Spleen (tissue), 11 donors: ENCODE results near the gene ORMDL3. TPM values are rescaled to one million over a fixed set of nuclear protein-coding genes. Genes with fewer than 3 reads are reported as not detected.
"Not testable (repeated sequence)": the region's sequence is repeated elsewhere in the genome, so short reads cannot be mapped to it uniquely, and the experiment has no call there.

ENCODE experiments used
- DNase-seq: peaks from one replicate; pipeline ENCODE4 v3.0.0-alpha.2; 2020
- H3K27ac ChIP-seq, 8 donors: fragments of 200-600 bp; sonication (generic) in 7 of 8; 1 replicate in 4 of 8; 2 replicates in 4 of 8; pipeline versions ENCODE4 v1.5.0 to v1.8.0; 2016 to 2021; ENCODE audit warnings: inconsistent platforms in 4 of 8, mild to moderate bottlenecking in 4 of 8, moderate library complexity in 1 of 8
- H3K27me3 ChIP-seq, 7 donors: fragments of 200-600 bp; sonication (generic) in 6 of 7; replicated peaks in 1 of 7; 1 replicate in 4 of 7; 2 replicates in 3 of 7; pipeline versions ENCODE4 v1.5.0 to v1.8.0; 2016 to 2021; ENCODE audit warnings: inconsistent platforms in 3 of 7, mild to moderate bottlenecking in 1 of 7
- H3K36me3 ChIP-seq, 6 donors: fragments of 200-600 bp; sonication (generic) in 5 of 6; 1 replicate in 4 of 6; 2 replicates in 2 of 6; pipeline versions ENCODE4 v1.5.0 to v1.8.0; 2016 to 2021; ENCODE audit warnings: inconsistent platforms in 2 of 6
- H3K4me1 ChIP-seq, 6 donors: fragments of 200-600 bp; sonication (generic) in 5 of 6; 1 replicate in 3 of 6; 2 replicates in 3 of 6; pipeline versions ENCODE4 v1.5.0 to v1.8.0; 2016 to 2021; ENCODE audit warnings: inconsistent platforms in 3 of 6
- H3K4me3 ChIP-seq, 8 donors: fragments of 200-600 bp; sonication (generic) in 7 of 8; 1 replicate in 4 of 8; 2 replicates in 4 of 8; pipeline versions ENCODE4 v1.5.0 to v1.8.0; 2016 to 2021; ENCODE audit warnings: inconsistent platforms in 4 of 8, mild to moderate bottlenecking in 4 of 8, moderate library complexity in 2 of 8
- H3K9me3 ChIP-seq, 8 donors: fragments of 200-600 bp; sonication (generic) in 7 of 8; 1 replicate in 4 of 8; 2 replicates in 4 of 8; pipeline versions ENCODE4 v1.5.0 to v1.8.0; 2016 to 2021; ENCODE audit warnings: inconsistent platforms in 4 of 8
- POLR2A ChIP-seq, 3 donors: fragments of 450-650 bp; IDR thresholded peaks; one replicate each; pipeline ENCODE4 v1.5.1; 2017; ENCODE audit warnings: antibody characterized with exemption in 3 of 3, mild to moderate bottlenecking in 1 of 3
- POLR2AphosphoS5 ChIP-seq, 3 donors: sonication (generic); formaldehyde crosslinking; IDR thresholded peaks; one replicate each; pipeline ENCODE4 v1.5.1; 2017; ENCODE audit warnings: antibody characterized with exemption in 3 of 3
- WGBS, 5 donors: extraction: QIAGEN DNeasy Blood & Tissue Kit in 3 of 5; methylation state at CpG; one replicate each; pipeline versions ENCODE4 v1.1.5 to v1.1.7; 2013 to 2018; 5-methylcytosine and 5-hydroxymethylcytosine counted together
- intact Hi-C: fragments of 100-400 bp; cut with DNase I; formaldehyde crosslinking; loops from one replicate; pipeline ENCODE4 v1.15.0; 2023; ENCODE audit warnings: low total_unique reads
- polyA plus RNA-seq, 3 donors: library from polyadenylated mRNA; stranded (reverse); fragments of 200-250 nt; gene quantifications; one replicate each; pipeline ENCODE4 v1.2.1, GENCODE V29; 2013
- total RNA-seq, 7 donors: library from RNA; depleted of rRNA in 3 of 7; stranded (reverse); fragments of >200 nt in 3 of 7; fragmentation: NEBNext Ultra II Directional in 4 of 7; extraction: Animal tissue kit (Norgen Biotek cat#: 25700) in 4 of 7; gene quantifications; one replicate each; pipeline versions ENCODE4 v1.1.0 to v1.2.1, GENCODE V29; 2016 to 2021
- TF ChIP-seq, protein P1 (sequence below), 11 experiments: fragments of 200-600 bp in 7 of 11; fragments of 450-650 bp in 4 of 11; sonication (generic) in 4 of 11; IDR thresholded peaks in 8 of 11; conservative IDR thresholded peaks in 3 of 11; 1 replicate in 7 of 11; 2 replicates in 4 of 11; pipeline versions ENCODE4 v1.4.0 to v1.8.0; 2016 to 2021; ENCODE audit warnings: antibody characterized with exemption in 11 of 11, inconsistent platforms in 4 of 11, mild to moderate bottlenecking in 1 of 11
- donor health status: healthy with polysubstance abuse.
- donor health status: DM: no; HTN: no; CAD: no; lungs with moderate emphysema.
- donor health status: DM: no; HTN: no; CAD: no.
- donor health status: Bipolar disorder and iron deficiency.
- donor health status: healthy.
- donor health status: DM: no; HTN: no; CAD: no.
- donor health status: DM: yes; HTN: yes; CAD: no.

Gene ORMDL3
- total and polyA plus RNA-seq, 10 donors: 34.7 to 77.6 (median 51.7) TPM

DNA sequence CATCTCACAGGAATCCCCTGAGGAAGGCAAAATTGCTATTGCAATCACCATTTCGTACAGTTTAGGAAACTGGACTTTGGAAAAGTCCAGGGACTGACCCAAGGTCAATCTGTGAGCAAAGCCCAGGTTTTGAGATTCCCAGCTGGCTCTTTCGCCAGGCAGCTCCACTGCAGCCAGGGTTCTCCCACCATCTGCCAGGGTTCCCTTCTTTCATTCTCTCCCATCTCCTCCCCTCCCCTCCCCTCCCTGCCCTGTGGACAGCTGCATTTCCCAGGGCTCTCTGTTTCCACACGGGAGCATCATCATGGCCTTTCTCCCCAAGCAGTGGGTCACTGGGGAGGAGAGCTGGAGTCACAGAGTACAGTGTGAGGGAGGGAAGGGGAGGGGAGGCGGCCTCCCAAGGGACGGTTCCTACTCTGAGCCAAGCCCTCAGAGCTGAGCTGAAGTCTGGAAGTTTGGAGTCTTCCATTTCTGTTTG lies 23.5 kb upstream of the ORMDL3 start:
- TF ChIP-seq POLR2AphosphoS5 (IDR thresholded peaks at IDR 0.05): no peak
- TF ChIP-seq, protein P1, sequence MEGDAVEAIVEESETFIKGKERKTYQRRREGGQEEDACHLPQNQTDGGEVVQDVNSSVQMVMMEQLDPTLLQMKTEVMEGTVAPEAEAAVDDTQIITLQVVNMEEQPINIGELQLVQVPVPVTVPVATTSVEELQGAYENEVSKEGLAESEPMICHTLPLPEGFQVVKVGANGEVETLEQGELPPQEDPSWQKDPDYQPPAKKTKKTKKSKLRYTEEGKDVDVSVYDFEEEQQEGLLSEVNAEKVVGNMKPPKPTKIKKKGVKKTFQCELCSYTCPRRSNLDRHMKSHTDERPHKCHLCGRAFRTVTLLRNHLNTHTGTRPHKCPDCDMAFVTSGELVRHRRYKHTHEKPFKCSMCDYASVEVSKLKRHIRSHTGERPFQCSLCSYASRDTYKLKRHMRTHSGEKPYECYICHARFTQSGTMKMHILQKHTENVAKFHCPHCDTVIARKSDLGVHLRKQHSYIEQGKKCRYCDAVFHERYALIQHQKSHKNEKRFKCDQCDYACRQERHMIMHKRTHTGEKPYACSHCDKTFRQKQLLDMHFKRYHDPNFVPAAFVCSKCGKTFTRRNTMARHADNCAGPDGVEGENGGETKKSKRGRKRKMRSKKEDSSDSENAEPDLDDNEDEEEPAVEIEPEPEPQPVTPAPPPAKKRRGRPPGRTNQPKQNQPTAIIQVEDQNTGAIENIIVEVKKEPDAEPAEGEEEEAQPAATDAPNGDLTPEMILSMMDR (IDR thresholded peaks at IDR 0.05 in 8 of 11, conservative IDR thresholded peaks at IDR 0.05 in 3 of 11): no peak
- TF ChIP-seq POLR2A (IDR thresholded peaks at IDR 0.05): no peak
- intact Hi-C loops: no loop called here
- WGBS, 5 donors: 69 to 74% (median 71%) methylated on average over 5 of the region's 5 CpGs
- no peak overlapping the region for H3K4me3 ChIP-seq
- no peak overlapping the region for H3K27ac ChIP-seq
- H3K4me1 ChIP-seq: peaks cover 0 to 26% (median 12%) of the 10 kb centered on the region in 6 donors
- H3K36me3 ChIP-seq: no peaks in the 10 kb centered on the region
- H3K27me3 ChIP-seq: no peaks in the 10 kb centered on the region
- H3K9me3 ChIP-seq: no peaks in the 10 kb centered on the region
- no peak for DNase-seq

DNA sequence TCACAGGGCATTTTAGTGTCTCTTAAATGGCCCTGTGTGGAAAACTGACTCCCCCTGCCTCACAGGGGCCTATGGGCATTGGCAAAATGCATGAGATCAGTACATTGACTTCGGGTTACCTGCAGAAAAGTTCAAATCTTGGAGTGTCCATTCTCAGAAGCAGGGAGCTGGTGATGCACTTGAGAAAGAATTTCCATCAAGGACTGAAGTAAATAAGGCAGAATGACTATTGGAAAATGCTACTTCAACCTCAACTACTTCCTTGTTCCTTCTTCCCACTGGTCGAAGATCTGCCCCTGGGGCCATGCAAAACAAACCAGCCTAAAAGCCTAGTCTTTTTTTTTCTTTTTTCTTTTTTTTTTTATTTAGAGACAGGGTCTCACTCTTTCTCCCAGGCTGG lies 21.6 kb upstream of the ORMDL3 start:
- peak overlapping the region in 1 of 8 donors; percentile 38 for H3K27ac ChIP-seq
- peaks cover 0 to 26% (median 12%) of the 10 kb centered on the region in 6 donors for H3K4me1 ChIP-seq
- DNase-seq: no peak
- TF ChIP-seq POLR2AphosphoS5 (IDR thresholded peaks at IDR 0.05): no peak
- TF ChIP-seq, protein P1 (IDR thresholded peaks at IDR 0.05 in 8 of 11, conservative IDR thresholded peaks at IDR 0.05 in 3 of 11): no peak
- no peak for TF ChIP-seq POLR2A (IDR thresholded peaks at IDR 0.05)
- no peaks in the 10 kb centered on the region for H3K9me3 ChIP-seq
- H3K4me3 ChIP-seq: no peak overlapping the region
- 52 to 68% (median 67%) methylated on average over 2 of the region's 2 CpGs for WGBS, 5 donors
- no peaks in the 10 kb centered on the region for H3K27me3 ChIP-seq
- H3K36me3 ChIP-seq: no peaks in the 10 kb centered on the region
- intact Hi-C loops: no loop called here

DNA sequence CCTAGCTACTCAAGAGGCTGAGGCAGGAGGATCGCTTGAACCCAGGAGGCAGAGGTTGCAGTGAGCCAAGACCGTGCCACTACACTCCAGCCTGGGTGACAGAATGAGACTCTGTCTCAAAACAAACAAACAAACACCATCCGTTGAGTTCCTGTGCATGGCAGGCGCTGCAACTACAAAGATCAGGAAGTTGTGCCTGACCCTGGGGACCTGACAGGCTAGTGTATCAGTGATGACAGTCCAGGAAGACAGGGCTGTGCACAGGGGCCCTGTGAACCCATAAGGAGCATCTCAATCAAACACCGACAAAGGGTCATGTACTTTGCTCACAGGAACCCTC lies 21.1 kb upstream of the ORMDL3 start:
- H3K4me3 ChIP-seq, intact Hi-C loops, H3K27me3 ChIP-seq, H3K9me3 ChIP-seq, H3K36me3 ChIP-seq, DNase-seq: not testable (repeated sequence)
- WGBS, 5 donors: 46 to 71% (median 58%) methylated on average over 5 of the region's 5 CpGs
- H3K27ac ChIP-seq: peak overlapping the region in 1 of 8 donors; percentile 38
- H3K4me1 ChIP-seq: peaks cover 0 to 21% (median 9%) of the 10 kb centered on the region in 6 donors

DNA sequence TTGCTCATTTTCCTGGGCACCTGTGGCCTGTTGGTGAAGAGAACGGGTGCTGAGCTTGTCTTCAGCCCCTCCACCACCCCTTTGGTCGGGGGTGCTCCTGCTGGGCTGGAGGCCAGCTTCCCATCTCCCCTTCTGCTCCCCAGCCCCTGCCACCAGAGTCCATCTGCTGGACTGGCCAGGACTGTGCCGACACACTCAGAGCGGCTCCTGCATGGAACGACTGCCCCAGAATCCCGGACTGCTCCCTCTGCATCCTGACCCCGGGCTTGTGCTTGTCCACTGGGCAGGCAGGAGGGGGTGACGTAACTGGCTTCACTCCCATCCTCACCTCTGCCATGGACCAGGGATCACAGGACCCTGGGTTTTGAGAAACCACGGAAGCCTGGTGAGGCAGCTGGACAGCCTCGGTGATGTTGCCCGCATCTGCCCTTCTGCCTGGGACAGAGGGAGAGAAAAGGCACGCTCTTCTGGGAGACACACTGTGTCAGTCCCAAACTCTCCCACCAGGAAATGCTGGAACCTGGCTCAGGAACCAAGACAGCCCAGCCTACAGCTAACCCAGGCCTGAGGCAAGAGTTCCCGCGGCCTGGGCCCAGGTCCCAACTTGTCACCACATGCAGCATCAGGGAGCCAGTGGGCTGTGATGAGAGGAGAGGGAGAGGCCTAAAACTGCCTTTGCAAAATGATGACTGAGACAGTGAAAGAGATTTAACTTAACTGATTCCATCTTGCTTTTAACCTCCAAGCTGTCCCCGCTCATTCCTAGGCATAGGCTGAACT lies 19.3 kb upstream of the ORMDL3 start:
- Histone ChIP-seq H3K4me3 (no peak overlapping the region), H3K4me1 (peaks cover 0 to 13% (median 0%) of the 10 kb centered on the region in 6 donors), H3K9me3 (no peaks in the 10 kb centered on the region), H3K27ac (no peak overlapping the region), H3K27me3 (no peaks in the 10 kb centered on the region), H3K36me3 (no peaks in the 10 kb centered on the region)
- no peak for DNase-seq
- intact Hi-C loops: no loop called here
- TF ChIP-seq, protein P1 (IDR thresholded peaks at IDR 0.05 in 8 of 11, conservative IDR thresholded peaks at IDR 0.05 in 3 of 11): no peak
- TF ChIP-seq POLR2AphosphoS5 (IDR thresholded peaks at IDR 0.05): no peak
- no peak for TF ChIP-seq POLR2A (IDR thresholded peaks at IDR 0.05)
- WGBS, 5 donors: 82 to 89% (median 86%) methylated on average over 10 to 15 of the region's 15 CpGs
